Kidney (tissue), 14 donors: ENCODE data around the gene GPC1. TPM values are rescaled to one million over a fixed set of nuclear protein-coding genes. Genes with fewer than 3 reads are reported as not detected.

Source experiments
- DNase-seq, 5 donors: peaks; one replicate each; pipeline ENCODE4 v3.0.0-alpha.2; 2013 to 2020
- FAIRE-seq: peaks from 2 replicates; lab custom pipeline; 2012; peaks lifted over from hg19 to GRCh38; lab: Jason Lieb, UNC
- H3K27ac ChIP-seq, 2 donors: one replicate each; pipeline ENCODE4 v1.7.0; 2013; ENCODE audit warnings: low read depth in 2 of 2, low read length in 2 of 2, inconsistent platforms in 1 of 2
- H3K27me3 ChIP-seq: one replicate; pipeline ENCODE4 v1.7.1; 2013; ENCODE audit warnings: low read length, inconsistent platforms; ENCODE audit not compliant: control insufficient read depth, insufficient read depth
- H3K36me3 ChIP-seq, 3 donors: one replicate each; pipeline versions ENCODE4 v1.7.0 to v1.7.1; 2013; ENCODE audit warnings: low read length in 3 of 3, control low read depth in 1 of 3, inconsistent platforms in 1 of 3; ENCODE audit not compliant: insufficient read depth in 3 of 3, control insufficient read depth in 2 of 3
- H3K4me1 ChIP-seq, 3 donors: one replicate each; pipeline versions ENCODE4 v1.7.0 to v1.7.1; 2013; ENCODE audit warnings: low read length in 3 of 3, inconsistent platforms in 1 of 3, low read depth in 1 of 3; ENCODE audit not compliant: control insufficient read depth in 2 of 3, insufficient read depth in 2 of 3
- H3K4me3 ChIP-seq, 3 donors: one replicate each; pipeline versions ENCODE4 v1.7.0 to v1.8.1; 2013; ENCODE audit warnings: low read length in 3 of 3, control low read depth in 1 of 3, inconsistent platforms in 1 of 3
- H3K9ac ChIP-seq, 3 donors: one replicate each; pipeline versions ENCODE4 v1.7.0 to v1.7.1; 2013; ENCODE audit warnings: low read length in 3 of 3, control low read depth in 1 of 3, inconsistent platforms in 1 of 3
- H3K9me3 ChIP-seq, 3 donors: one replicate each; pipeline versions ENCODE4 v1.7.0 to v1.7.1; 2013; ENCODE audit warnings: low read length in 3 of 3, control low read depth in 1 of 3, inconsistent platforms in 1 of 3; ENCODE audit not compliant: control insufficient read depth in 2 of 3, insufficient read depth in 1 of 3
- CTCF ChIP-seq: IDR thresholded peaks from 3 replicates; pipeline ENCODE4 v1.5.1; 2012; ENCODE audit warnings: mild to moderate bottlenecking, moderate library complexity, borderline replicate concordance; ENCODE audit not compliant: insufficient read depth; ENCODE audit errors: extremely low read depth
- intact Hi-C: fragments of 100-400 bp; cut with DNase I; formaldehyde crosslinking; loops from one replicate; pipeline ENCODE4 v1.11.1; 2022
- polyA plus RNA-seq: library from polyadenylated mRNA; stranded (reverse); fragments of 350-450 nt; fragmentation: Illumina TruSeq; extraction: RNeasy Lipid Tissue Mini Kit (QIAGEN cat#74804); gene quantifications from one replicate; pipeline ENCODE4 v1.2.3, GENCODE V29; 2014; ENCODE audit warnings: low read depth, low replicate concordance; ENCODE audit not compliant: insufficient read depth
- total RNA-seq: library from RNA; stranded (reverse); fragmentation: NEBNext Ultra II Directional; extraction: Animal tissue kit (Norgen Biotek cat#: 25700); gene quantifications from one replicate; pipeline ENCODE4 v1.2.1, GENCODE V29; 2021
- donor health status: control.
- donor health status: control.
- donor health status: control.
- donor health status: control.
- donor health status: control.
- donor health status: DM: yes; HTN: yes; CAD: no.
- donor health status: Normal renal cell carcinoma (clear cell type).

The GPC1 gene
- total and polyA plus RNA-seq, 2 donors from 2014 or later, result 18.4 to 124 TPM

- Histone ChIP-seq H3K9ac (no peak overlapping the region), H3K27me3 (no peaks in the 10 kb centered on the region), H3K4me3 (no peak overlapping the region), H3K9me3 (no peaks in the 10 kb centered on the region), H3K4me1 (no peaks in the 10 kb centered on the region), H3K36me3 (peaks cover 0 to 4% (median 0%) of the 10 kb centered on the region in 3 donors), H3K27ac (no peak overlapping the region)
- DNase-seq (peak in 3 of 5 donors; percentile 7 to 49 (median 37)), FAIRE-seq (no peak)
- intact Hi-C loops, result no loop called here
- TF ChIP-seq CTCF, result no peak
These were observed 65.3 kb downstream of the GPC1 start for GRCh38 chr2:240500561-240501423.

GRCh38 chr2:240501531-240501991, 66.1 kb downstream of the GPC1 start:
- Histone ChIP-seq H3K9me3 (no peaks in the 10 kb centered on the region), H3K36me3 (peaks cover 0 to 4% (median 0%) of the 10 kb centered on the region in 3 donors), H3K27ac (no peak overlapping the region), H3K9ac (no peak overlapping the region), H3K4me1 (no peaks in the 10 kb centered on the region), H3K27me3 (no peaks in the 10 kb centered on the region), H3K4me3 (no peak overlapping the region)
- intact Hi-C loops, result no loop called here
- TF ChIP-seq CTCF, result no peak
- FAIRE-seq (no peak), DNase-seq (peak in 3 of 5 donors; percentile 5 to 38 (median 22))

GRCh38 chr2:240502059-240502429, 66.6 kb downstream of the GPC1 start:
- intact Hi-C loops, result no loop called here
- Histone ChIP-seq H3K4me1 (no peaks in the 10 kb centered on the region), H3K27ac (no peak overlapping the region), H3K27me3 (no peaks in the 10 kb centered on the region), H3K9ac (no peak overlapping the region), H3K36me3 (peaks cover 0 to 4% (median 0%) of the 10 kb centered on the region in 3 donors), H3K4me3 (no peak overlapping the region), H3K9me3 (no peaks in the 10 kb centered on the region)
- no peak for TF ChIP-seq CTCF
- FAIRE-seq (no peak), DNase-seq (peak in 3 of 5 donors; percentile 6 to 51 (median 13))
